ENCODE results near the gene BBC3.

DNA sequence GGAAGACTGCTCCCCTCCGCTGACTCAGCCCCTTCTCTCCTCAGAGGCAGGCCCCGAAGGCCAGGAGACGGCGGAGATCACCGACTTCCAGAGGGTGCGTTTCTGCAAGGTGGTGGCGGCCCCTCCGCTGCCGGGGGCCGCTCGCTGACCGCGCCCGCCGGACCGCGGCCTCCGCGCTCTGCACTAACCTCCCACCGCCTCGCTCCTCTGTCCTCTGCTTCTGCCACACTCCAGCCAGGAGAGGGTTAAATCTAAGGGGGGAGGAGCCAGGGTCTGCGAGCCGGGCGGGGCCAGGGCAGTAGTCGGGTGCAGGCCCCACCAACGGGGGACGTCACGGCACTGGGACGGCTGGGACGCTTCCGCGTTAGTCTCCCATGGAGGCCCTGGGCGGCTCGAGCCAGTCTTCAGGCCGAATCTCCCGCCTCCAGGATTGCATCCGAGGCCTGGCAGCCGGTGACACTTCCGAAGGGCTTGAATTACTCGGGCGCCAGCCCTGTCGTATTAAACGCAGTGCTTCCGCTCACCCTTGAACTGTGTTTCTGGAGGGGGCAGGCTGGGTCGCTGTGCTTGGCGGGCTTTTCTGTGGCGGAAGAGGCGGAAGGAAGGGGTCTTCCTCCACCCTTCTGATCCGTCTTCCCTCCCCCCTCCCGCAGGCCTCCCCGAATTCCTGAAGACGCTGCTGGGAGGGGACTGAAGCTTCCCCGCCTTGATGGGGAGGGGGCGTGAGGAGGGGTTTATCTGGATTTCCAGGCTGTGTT lies 42.5 kb upstream of the BBC3 start:
- TF ChIP-seq GATA2 (IDR thresholded peaks at IDR 0.05; ENCODE audit: low read depth, low read length), result no peak
- TF ChIP-seq GATA3 (IDR thresholded peaks at IDR 0.05; ENCODE audit: low read depth, low read length), result no peak
